Osteoblast (primary cell): ENCODE data around the gene SPSB3. TPM values are rescaled to one million over a fixed set of nuclear protein-coding genes. Genes with fewer than 3 reads are reported as not detected.

Source experiments
- DNase-seq: peaks from one replicate; pipeline ENCODE4 v3.0.0; 2011; ENCODE audit warnings: low spot score, mixed read lengths; ENCODE audit not compliant: insufficient read length; ENCODE audit errors: missing footprints
- H2AFZ ChIP-seq: 2 replicates; pipeline ENCODE4 v1.6.0; 2011; ENCODE audit warnings: mild to moderate bottlenecking, low read length
- H3K27ac ChIP-seq: 2 replicates; pipeline ENCODE4 v1.5.1; 2011; ENCODE audit warnings: mild to moderate bottlenecking, low read depth, low read length, moderate library complexity
- H3K27me3 ChIP-seq: 2 replicates; pipeline ENCODE4 v1.6.0; 2012; ENCODE audit warnings: mild to moderate bottlenecking, control low read depth, inconsistent platforms, low read length, moderate library complexity; ENCODE audit not compliant: insufficient read depth
- H3K36me3 ChIP-seq: 2 replicates; pipeline ENCODE4 v1.5.1; 2011; ENCODE audit warnings: mild to moderate bottlenecking, low read length, control low read depth, moderate library complexity; ENCODE audit not compliant: insufficient read depth
- H3K4me1 ChIP-seq: 2 replicates; pipeline ENCODE4 v1.5.1; 2011; ENCODE audit warnings: mild to moderate bottlenecking, low read length, control low read depth, moderate library complexity; ENCODE audit not compliant: insufficient read depth
- H3K4me2 ChIP-seq: 2 replicates; pipeline ENCODE4 v1.6.0; 2011; ENCODE audit warnings: mild to moderate bottlenecking, low read length; ENCODE audit not compliant: insufficient read depth
- H3K4me3 ChIP-seq: fragments of 200-600 bp; sonication (generic); 3 replicates; pipeline ENCODE4 v1.5.1; 2012; ENCODE audit warnings: mild to moderate bottlenecking, low read length, inconsistent platforms; ENCODE audit not compliant: insufficient read depth
- H3K79me2 ChIP-seq: 2 replicates; pipeline ENCODE4 v1.6.0; 2012; ENCODE audit warnings: mild to moderate bottlenecking, low read length, control low read depth, inconsistent platforms; ENCODE audit not compliant: insufficient read depth
- H3K9me3 ChIP-seq: 2 replicates; pipeline ENCODE4 v1.5.1; 2011; ENCODE audit warnings: low read depth, low read length, control low read depth
- H4K20me1 ChIP-seq: 2 replicates; pipeline ENCODE4 v1.6.0; 2012; ENCODE audit warnings: mild to moderate bottlenecking, low read length, control low read depth; ENCODE audit not compliant: insufficient read depth
- total RNA-seq: library from RNA; depleted of rRNA; stranded (reverse); fragments of >200 nt; gene quantifications from 2 replicates; pipeline ENCODE4 v1.2.3, GENCODE V29; 2012
- TF ChIP-seq, protein P1 (sequence below): IDR thresholded peaks from 2 replicates; pipeline ENCODE4 v1.5.1; 2011; ENCODE audit warnings: mild to moderate bottlenecking, low read depth, low read length, moderate library complexity; ENCODE audit errors: extremely low read depth

Gene SPSB3
- total RNA-seq, 1 donor, result 42.3 TPM

DNA sequence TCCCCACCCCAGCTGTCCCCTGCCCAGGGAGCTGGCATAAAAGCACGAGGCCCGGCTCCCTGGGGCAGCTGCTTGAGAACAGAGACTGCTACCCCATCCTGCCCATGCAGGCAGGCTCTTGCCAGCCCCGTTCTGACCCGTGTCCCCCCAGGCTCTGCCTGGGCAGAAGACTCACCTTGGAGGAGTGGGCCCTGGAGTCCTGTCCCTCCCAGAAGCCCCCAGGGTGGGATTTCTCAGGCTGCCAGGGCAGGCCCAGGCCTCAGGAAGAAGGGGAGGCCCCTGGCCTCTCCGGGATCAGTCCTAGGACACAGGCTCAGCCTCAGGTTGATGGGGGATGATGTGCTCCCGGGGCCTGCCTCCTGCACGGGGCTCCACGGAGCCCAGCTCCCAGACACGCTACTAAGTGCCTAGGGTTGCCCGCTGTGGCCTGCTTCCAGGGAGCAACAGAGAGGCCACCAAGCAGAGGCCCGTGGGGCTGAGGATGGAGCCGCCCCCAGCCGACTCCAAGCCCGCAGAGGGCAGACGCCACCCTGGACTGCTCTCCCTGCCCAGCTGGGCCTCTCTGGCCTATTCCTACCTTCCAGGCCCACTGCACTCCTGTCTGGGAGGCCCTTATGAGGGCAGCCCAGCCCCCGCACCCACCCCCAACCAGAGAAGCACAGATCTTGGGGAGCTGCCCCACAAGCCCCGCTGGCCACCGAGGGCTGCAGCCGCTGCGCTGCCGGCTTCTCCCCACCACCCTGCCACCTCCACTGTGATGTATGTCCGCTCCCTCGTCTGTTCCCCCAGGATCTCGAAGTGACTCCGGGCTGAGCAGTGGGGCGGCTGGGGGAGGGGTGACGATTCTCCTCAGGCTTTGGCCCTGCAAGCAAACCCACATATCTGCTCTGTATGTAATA lies 12.7 kb downstream of the SPSB3 start:
- H3K9me3 ChIP-seq, result no peaks in the 10 kb centered on the region
- peaks cover 25% of the 10 kb centered on the region for H3K4me1 ChIP-seq
- DNase-seq, result no peak
- peak overlapping the region; percentile 41 for H3K27ac ChIP-seq
- H3K79me2 ChIP-seq, result peaks cover 25% of the 10 kb centered on the region
- H3K36me3 ChIP-seq, result peaks cover 29% of the 10 kb centered on the region
- H3K27me3 ChIP-seq, result no peaks in the 10 kb centered on the region
- H4K20me1 ChIP-seq, result peaks cover 25% of the 10 kb centered on the region
- peak overlapping the region; percentile 81 for H3K4me2 ChIP-seq
- TF ChIP-seq, protein P1, sequence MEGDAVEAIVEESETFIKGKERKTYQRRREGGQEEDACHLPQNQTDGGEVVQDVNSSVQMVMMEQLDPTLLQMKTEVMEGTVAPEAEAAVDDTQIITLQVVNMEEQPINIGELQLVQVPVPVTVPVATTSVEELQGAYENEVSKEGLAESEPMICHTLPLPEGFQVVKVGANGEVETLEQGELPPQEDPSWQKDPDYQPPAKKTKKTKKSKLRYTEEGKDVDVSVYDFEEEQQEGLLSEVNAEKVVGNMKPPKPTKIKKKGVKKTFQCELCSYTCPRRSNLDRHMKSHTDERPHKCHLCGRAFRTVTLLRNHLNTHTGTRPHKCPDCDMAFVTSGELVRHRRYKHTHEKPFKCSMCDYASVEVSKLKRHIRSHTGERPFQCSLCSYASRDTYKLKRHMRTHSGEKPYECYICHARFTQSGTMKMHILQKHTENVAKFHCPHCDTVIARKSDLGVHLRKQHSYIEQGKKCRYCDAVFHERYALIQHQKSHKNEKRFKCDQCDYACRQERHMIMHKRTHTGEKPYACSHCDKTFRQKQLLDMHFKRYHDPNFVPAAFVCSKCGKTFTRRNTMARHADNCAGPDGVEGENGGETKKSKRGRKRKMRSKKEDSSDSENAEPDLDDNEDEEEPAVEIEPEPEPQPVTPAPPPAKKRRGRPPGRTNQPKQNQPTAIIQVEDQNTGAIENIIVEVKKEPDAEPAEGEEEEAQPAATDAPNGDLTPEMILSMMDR, result no peak
- H2AFZ ChIP-seq, result no peak overlapping the region
- peak overlapping the region; percentile 88 for H3K4me3 ChIP-seq

DNA sequence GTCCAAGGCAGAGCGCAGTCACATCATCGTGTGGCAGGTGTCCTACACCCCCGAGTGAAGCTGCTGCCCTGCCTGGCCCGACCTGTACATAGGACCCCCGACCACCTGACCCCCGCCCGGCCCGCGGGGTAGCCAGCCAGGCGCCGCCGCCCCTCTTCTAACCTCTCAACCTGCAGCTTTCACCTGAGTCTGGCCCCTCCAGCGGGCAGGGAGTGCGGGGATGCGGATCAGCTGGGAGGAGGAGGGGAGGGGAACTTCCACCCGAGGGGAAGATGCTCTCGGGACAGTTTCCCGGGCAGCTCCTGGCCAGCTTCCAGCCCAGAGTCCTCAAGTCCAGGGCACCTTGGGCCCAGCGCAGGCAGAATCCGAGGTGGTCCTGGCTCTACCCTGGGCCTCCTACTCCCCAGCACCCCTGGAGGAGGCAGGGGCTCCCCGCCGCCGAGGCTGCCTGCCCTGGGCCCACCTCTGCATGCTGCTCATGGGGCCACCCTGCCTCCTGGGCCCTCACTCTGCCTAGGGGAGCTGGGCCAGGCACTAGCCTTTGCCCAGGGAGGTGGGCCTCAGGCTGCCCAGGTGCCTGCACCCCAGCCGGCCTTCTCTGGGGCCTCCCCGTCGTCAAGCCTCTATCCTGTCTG lies 13.5 kb downstream of the SPSB3 start:
- H3K4me1 ChIP-seq, result peaks cover 17% of the 10 kb centered on the region
- no peak overlapping the region for H2AFZ ChIP-seq
- peaks cover 17% of the 10 kb centered on the region for H4K20me1 ChIP-seq
- H3K4me3 ChIP-seq, result no peak overlapping the region
- peaks cover 17% of the 10 kb centered on the region for H3K79me2 ChIP-seq
- no peaks in the 10 kb centered on the region for H3K9me3 ChIP-seq
- TF ChIP-seq, protein P1, result no peak
- H3K4me2 ChIP-seq, result no peak overlapping the region
- no peaks in the 10 kb centered on the region for H3K27me3 ChIP-seq
- peaks cover 34% of the 10 kb centered on the region for H3K36me3 ChIP-seq
- DNase-seq, result no peak
- no peak overlapping the region for H3K27ac ChIP-seq

DNA sequence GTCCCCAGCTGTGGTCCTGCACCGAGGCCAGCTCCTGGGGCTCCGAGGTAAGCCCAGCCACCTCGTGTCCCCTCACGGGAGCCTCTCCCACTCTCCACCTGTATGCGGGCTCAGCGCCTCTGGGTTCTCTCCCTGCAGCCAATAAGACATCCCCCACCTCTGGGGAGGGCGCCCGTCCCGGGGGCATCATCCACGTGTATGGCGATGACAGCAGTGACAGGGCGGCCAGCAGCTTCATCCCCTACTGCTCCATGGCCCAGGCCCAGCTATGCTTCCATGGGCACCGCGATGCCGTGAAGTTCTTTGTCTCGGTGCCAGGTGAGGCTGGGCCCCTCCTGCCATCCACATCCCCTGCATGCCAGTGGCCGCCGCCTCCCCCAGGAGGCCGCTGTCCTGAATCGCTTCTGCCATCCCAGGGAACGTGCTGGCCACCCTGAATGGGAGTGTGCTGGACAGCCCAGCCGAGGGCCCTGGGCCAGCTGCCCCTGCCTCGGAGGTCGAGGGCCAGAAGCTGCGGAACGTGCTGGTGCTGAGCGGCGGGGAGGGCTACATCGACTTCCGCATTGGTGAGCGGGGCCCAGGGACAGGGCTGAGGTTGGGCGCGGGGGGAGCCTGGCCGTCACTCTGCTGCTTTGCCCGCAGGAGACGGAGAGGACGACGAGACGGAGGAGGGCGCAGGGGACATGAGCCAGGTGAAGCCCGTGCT lies 14.2 kb downstream of the SPSB3 start:
- TF ChIP-seq, protein P1, result no peak
- no peak overlapping the region for H3K4me3 ChIP-seq
- no peak overlapping the region for H3K4me2 ChIP-seq
- H3K9me3 ChIP-seq, result no peaks in the 10 kb centered on the region
- no peak overlapping the region for H2AFZ ChIP-seq
- DNase-seq, result no peak
- H3K79me2 ChIP-seq, result peaks cover 13% of the 10 kb centered on the region
- H3K27me3 ChIP-seq, result no peaks in the 10 kb centered on the region
- H3K4me1 ChIP-seq, result peaks cover 15% of the 10 kb centered on the region
- H3K36me3 ChIP-seq, result peaks cover 36% of the 10 kb centered on the region
- H4K20me1 ChIP-seq, result peaks cover 17% of the 10 kb centered on the region
- H3K27ac ChIP-seq, result no peak overlapping the region
